ENCODE measurements around the gene LRIG2.
"Not testable (repeated sequence)": the region's sequence is repeated elsewhere in the genome, so short reads cannot be mapped to it uniquely, and the experiment has no call there.

Gene LRIG2

GRCh38 chr1:113072757-113073478 is at the start of gene LRIG2:
TSS of gene LRIG2 (plus strand) at chr1:113073198. CDS start at chr1:113073407, 209 bp downstream.
- DNase-seq, result peak; percentile 96

GRCh38 chr1:113023316-113023715 is 49.7 kb upstream of the LRIG2 start:
- DNase-seq, result not testable (repeated sequence)

- no peak for DNase-seq
Observed at GRCh38 chr1:113027007-113027406, 46.0 kb upstream of the LRIG2 start.

GRCh38 chr1:113027449-113027848 is 45.5 kb upstream of the LRIG2 start:
- DNase-seq, result no peak

GRCh38 chr1:113029822-113030221 is 43.2 kb upstream of the LRIG2 start:
- no peak for DNase-seq

GRCh38 chr1:113031171-113031933 is 41.6 kb upstream of the LRIG2 start:
- no peak for DNase-seq

GRCh38 chr1:113035086-113035485 is 37.9 kb upstream of the LRIG2 start:
- DNase-seq, result no peak

GRCh38 chr1:113036639-113037321 is 36.2 kb upstream of the LRIG2 start:
- no peak for DNase-seq

- no peak for DNase-seq
Observed at GRCh38 chr1:113040041-113040440, 33.0 kb upstream of the LRIG2 start.

GRCh38 chr1:113040718-113041412 is 32.1 kb upstream of the LRIG2 start:
- DNase-seq, result no peak

- DNase-seq, result no peak
Observed at GRCh38 chr1:113041569-113042284, 31.3 kb upstream of the LRIG2 start.

GRCh38 chr1:113042285-113043143 is 30.5 kb upstream of the LRIG2 start:
- no peak for DNase-seq

GRCh38 chr1:113043144-113043488 is 29.9 kb upstream of the LRIG2 start:
- not testable (repeated sequence) for DNase-seq

- no peak for DNase-seq
Observed at GRCh38 chr1:113046569-113046968, 26.4 kb upstream of the LRIG2 start.

GRCh38 chr1:113048064-113048463 is 24.9 kb upstream of the LRIG2 start:
- no peak for DNase-seq

- DNase-seq, result no peak
Observed at GRCh38 chr1:113053344-113054126, 19.5 kb upstream of the LRIG2 start.

- DNase-seq, result no peak
Observed at GRCh38 chr1:113055570-113055969, 17.4 kb upstream of the LRIG2 start.

- no peak for DNase-seq
Observed at GRCh38 chr1:113057006-113057405, 16.0 kb upstream of the LRIG2 start.

GRCh38 chr1:113058941-113059706 is 13.9 kb upstream of the LRIG2 start:
- no peak for DNase-seq

GRCh38 chr1:113063456-113063855 is 9.5 kb upstream of the LRIG2 start:
- not testable (repeated sequence) for DNase-seq

All from NCI-H748 treated with DMSO at 0.1 percent for 48 hours (cell line).